HepG2 (cell line): ENCODE results near the gene IRF1. TPM values are rescaled to one million over a fixed set of nuclear protein-coding genes. Genes with fewer than 3 reads are reported as not detected.

Source experiments
- GABPA ChIP-seq, 2 experiments: IDR thresholded peaks; 2 replicates each; pipeline ENCODE4 v1.6.1; 2011 to 2016; ENCODE audit warnings: low read depth in 2 of 2, low read length in 1 of 2, missing biosample characterization in 1 of 2, missing genetic modification characterization in 1 of 2
- GFI1 ChIP-seq: sonication (generic); formaldehyde crosslinking; IDR thresholded peaks from 2 replicates; pipeline ENCODE4 v1.5.0; 2020; ENCODE audit warnings: missing genetic modification reagents, mild to moderate bottlenecking, borderline replicate concordance
- HBP1 ChIP-seq: IDR thresholded peaks from 2 replicates; pipeline ENCODE4 v1.6.1; 2016; ENCODE audit warnings: low read depth, control low read depth
- HNRNPL ChIP-seq: fragments of 200-400 bp; formaldehyde crosslinking; IDR thresholded peaks from 2 replicates; pipeline ENCODE4 v1.6.1; 2017; ENCODE audit warnings: mild to moderate bottlenecking, low read depth, low read length
- MAF1 ChIP-seq: sonication (generic); formaldehyde crosslinking; IDR thresholded peaks from 2 replicates; pipeline ENCODE4 v1.5.0; 2020; ENCODE audit warnings: missing genetic modification reagents, borderline replicate concordance
- PCBP1 ChIP-seq: fragments of 200-400 bp; formaldehyde crosslinking; IDR thresholded peaks from 2 replicates; pipeline ENCODE4 v1.6.1; 2017; ENCODE audit warnings: mild to moderate bottlenecking, low read depth, low read length, borderline replicate concordance
- PHF8 ChIP-seq: sonication (generic); formaldehyde crosslinking; IDR thresholded peaks from 2 replicates; pipeline ENCODE4 v1.5.0; 2020; ENCODE audit warnings: missing genetic modification reagents
- POLR2G ChIP-seq: fragments of 200-400 bp; formaldehyde crosslinking; IDR thresholded peaks from 2 replicates; pipeline ENCODE4 v1.6.1; 2018; ENCODE audit warnings: mild to moderate bottlenecking, low read depth, low read length, moderate library complexity
- SMAD1 ChIP-seq: sonication (generic); formaldehyde crosslinking; IDR thresholded peaks from 2 replicates; pipeline ENCODE4 v1.4.0; 2020; ENCODE audit warnings: missing genetic modification reagents, low read depth, mild to moderate bottlenecking, borderline replicate concordance
- SP5 ChIP-seq: IDR thresholded peaks from 2 replicates; pipeline ENCODE4 v1.6.1; 2016; ENCODE audit warnings: low read depth, borderline replicate concordance
- TFDP2 ChIP-seq: sonication (generic); formaldehyde crosslinking; IDR thresholded peaks from 2 replicates; pipeline ENCODE4 v1.4.0; 2020; ENCODE audit warnings: missing genetic modification reagents
- TFE3 ChIP-seq: IDR thresholded peaks from 2 replicates; pipeline ENCODE4 v1.6.1; 2016
- ZNF263 ChIP-seq: sonication (generic); formaldehyde crosslinking; IDR thresholded peaks from 2 replicates; pipeline ENCODE4 v1.4.0; 2020; ENCODE audit warnings: missing genetic modification reagents
- ZNF569 ChIP-seq: sonication (generic); formaldehyde crosslinking; IDR thresholded peaks from 2 replicates; pipeline ENCODE4 v1.5.0; 2020; ENCODE audit warnings: mild to moderate bottlenecking, missing genetic modification reagents, moderate library complexity, borderline replicate concordance
- ZNF607 ChIP-seq: sonication (generic); formaldehyde crosslinking; IDR thresholded peaks from 2 replicates; pipeline ENCODE4 v1.5.1; 2020; ENCODE audit warnings: missing genetic modification reagents, mild to moderate bottlenecking, borderline replicate concordance
- polyA plus RNA-seq, 8 experiments: library from polyadenylated mRNA; depleted of rRNA in 3 of 8; stranded (reverse) in 7 of 8; unstranded in 1 of 8; fragments of >200 nt; fragmentation: Illumina TruSeq in 4 of 8; extraction: Trizol in 4 of 8; gene quantifications; 2 replicates each; pipeline versions ENCODE4 v1.2.1 to v1.2.3, GENCODE V29; 2011 to 2016; ENCODE audit warnings: low read depth in 4 of 8, missing spikeins in 1 of 8, mixed read lengths in 1 of 8; ENCODE audit not compliant: insufficient read depth in 1 of 8
- total RNA-seq, 5 experiments: library from RNA; depleted of rRNA; stranded (reverse); fragments of >200 nt; fragmentation: Illumina TruSeq; extraction: Trizol; gene quantifications; 2 replicates each; pipeline ENCODE4 v1.2.3, GENCODE V29; 2016; ENCODE audit warnings: low read depth in 1 of 5
- TF ChIP-seq, protein P1 (sequence below): sonication (generic); formaldehyde crosslinking; conservative IDR thresholded peaks from 2 replicates; pipeline ENCODE4 v1.5.0; 2020; ENCODE audit warnings: missing genetic modification reagents

The IRF1 gene
- total and polyA plus RNA-seq, 2 of the 13 experiments (the other 11 are each of a cell fraction or from before 2014, with no cell fraction given), result 4.1 to 8.8 TPM

GRCh38 chr5:132496191-132496630, 5.6 kb upstream of the IRF1 start (continued):
- TF ChIP-seq TFDP2 (0 out of 2 replicates have a peak, but pooled peaks have one; percentile 3), GFI1 (CRISPR knock-in tag) (no peak), POLR2G (peak; percentile 20; the same call in 1 of the 2 replicates), ZNF569 (CRISPR knock-in tag) (no peak), GABPA (IDR thresholded peaks at IDR 0.05; ENCODE audit: low read depth, low read length) (no peak), GABPA (CRISPR knock-in tag; IDR thresholded peaks at IDR 0.05; ENCODE audit: low read depth) (peak; percentile 53), HBP1 (0 out of 2 replicates have a peak, but pooled peaks have one; percentile 2), TFE3 (CRISPR knock-in tag) (0 out of 2 replicates have a peak, but pooled peaks have one; percentile 22), ZNF607 (CRISPR knock-in tag) (0 out of 2 replicates have a peak, but pooled peaks have one; percentile 8), HNRNPL (peak; percentile 42), ZNF263 (CRISPR knock-in tag) (peak; percentile 61; the same call in 1 of the 2 replicates), SP5 (peak; percentile 81), MAF1 (no peak), PHF8 (peak; percentile 58), PCBP1 (0 out of 2 replicates have a peak, but pooled peaks have one; percentile 19), SMAD1 (CRISPR knock-in tag) (no peak)
- TF ChIP-seq, protein P1, sequence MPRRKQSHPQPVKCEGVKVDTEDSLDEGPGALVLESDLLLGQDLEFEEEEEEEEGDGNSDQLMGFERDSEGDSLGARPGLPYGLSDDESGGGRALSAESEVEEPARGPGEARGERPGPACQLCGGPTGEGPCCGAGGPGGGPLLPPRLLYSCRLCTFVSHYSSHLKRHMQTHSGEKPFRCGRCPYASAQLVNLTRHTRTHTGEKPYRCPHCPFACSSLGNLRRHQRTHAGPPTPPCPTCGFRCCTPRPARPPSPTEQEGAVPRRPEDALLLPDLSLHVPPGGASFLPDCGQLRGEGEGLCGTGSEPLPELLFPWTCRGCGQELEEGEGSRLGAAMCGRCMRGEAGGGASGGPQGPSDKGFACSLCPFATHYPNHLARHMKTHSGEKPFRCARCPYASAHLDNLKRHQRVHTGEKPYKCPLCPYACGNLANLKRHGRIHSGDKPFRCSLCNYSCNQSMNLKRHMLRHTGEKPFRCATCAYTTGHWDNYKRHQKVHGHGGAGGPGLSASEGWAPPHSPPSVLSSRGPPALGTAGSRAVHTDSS (CRISPR knock-in tag), result no peak
